SH-SY5Y (cell line): Measurements from ENCODE around the gene ACP4.

Experiments used
- GATA2 ChIP-seq: IDR thresholded peaks from 2 replicates; pipeline ENCODE4 v1.6.1; 2011; ENCODE audit warnings: mild to moderate bottlenecking, low read depth, low read length
- GATA3 ChIP-seq: IDR thresholded peaks from 2 replicates; pipeline ENCODE4 v1.6.1; 2011; ENCODE audit warnings: low read depth, mild to moderate bottlenecking, low read length, moderate library complexity

GRCh38 chr19:50827476-50827875 is 37.3 kb downstream of the ACP4 start:
- no peak for TF ChIP-seq GATA2
- TF ChIP-seq GATA3: no peak
